GM23338 (cell line): ENCODE data around the gene MPZL1. TPM values are rescaled to one million over a fixed set of nuclear protein-coding genes. Genes with fewer than 3 reads are reported as not detected.

Source experiments
- ATAC-seq: fragments of 200-7000 bp; cut with Tn5 transposase; 3 replicates; pipeline ENCODE4 v1.9.1; 2020
- DNase-seq: peaks from one replicate; pipeline ENCODE4 v3.0.0-alpha.2; 2015; ENCODE audit warnings: low spot score
- H2AFZ ChIP-seq: fragments of 200-600 bp; sonication (generic); 2 replicates; pipeline ENCODE4 v1.8.0; 2016; ENCODE audit warnings: antibody characterized with exemption, mild to moderate bottlenecking, moderate library complexity
- H3F3A ChIP-seq: fragments of 200-600 bp; sonication (generic); replicated peaks from 2 replicates; pipeline ENCODE4 v1.8.0; 2017; ENCODE audit warnings: antibody characterized with exemption, mixed run types, low read depth
- H3K27ac ChIP-seq: fragments of 200-600 bp; sonication (generic); 2 replicates; pipeline ENCODE4 v1.6.1; 2016; ENCODE audit warnings: low read depth
- H3K27me3 ChIP-seq: fragments of 200-600 bp; sonication (generic); 2 replicates; pipeline ENCODE4 v1.8.0; 2016; ENCODE audit warnings: mild to moderate bottlenecking, mixed run types, moderate library complexity; ENCODE audit not compliant: insufficient read depth
- H3K36me3 ChIP-seq: fragments of 200-600 bp; sonication (generic); 2 replicates; pipeline ENCODE4 v1.8.0; 2016; ENCODE audit warnings: mild to moderate bottlenecking; ENCODE audit not compliant: insufficient read depth
- H3K4me1 ChIP-seq: fragments of 200-600 bp; sonication (generic); 2 replicates; pipeline ENCODE4 v1.8.0; 2016; ENCODE audit warnings: mild to moderate bottlenecking, moderate library complexity; ENCODE audit not compliant: insufficient read depth
- H3K4me2 ChIP-seq: fragments of 200-600 bp; sonication (generic); 2 replicates; pipeline ENCODE4 v1.7.1; 2017; ENCODE audit warnings: mixed run types
- H3K4me3 ChIP-seq: fragments of 200-600 bp; sonication (generic); 2 replicates; pipeline ENCODE4 v1.6.1; 2016; ENCODE audit warnings: mixed run types
- H3K79me2 ChIP-seq: fragments of 200-600 bp; sonication (generic); replicated peaks from 2 replicates; pipeline ENCODE4 v1.8.0; 2017; ENCODE audit warnings: mild to moderate bottlenecking; ENCODE audit not compliant: insufficient read depth
- H3K9me2 ChIP-seq: fragments of 200-600 bp; sonication (generic); 2 replicates; pipeline ENCODE4 v1.8.0; 2017; ENCODE audit not compliant: insufficient read depth
- H4K20me1 ChIP-seq: fragments of 200-600 bp; sonication (generic); replicated peaks from 2 replicates; pipeline ENCODE4 v1.8.0; 2017; ENCODE audit warnings: mild to moderate bottlenecking; ENCODE audit not compliant: insufficient read depth
- H3K27ac Mint-ChIP-seq: 2 replicates; pipeline ENCODE4 v1.8.0; 2020; ENCODE audit warnings: inconsistent platforms, mild to moderate bottlenecking, moderate library complexity, mixed read lengths
- H3K27me3 Mint-ChIP-seq: 3 replicates; pipeline ENCODE4 v1.8.0; 2022; ENCODE audit warnings: low read depth, mild to moderate bottlenecking, moderate library complexity, mixed read lengths, inconsistent platforms; ENCODE audit not compliant: insufficient read depth, poor library complexity
- H3K36me3 Mint-ChIP-seq: 3 replicates; pipeline ENCODE4 v1.8.0; 2021; ENCODE audit warnings: low read depth, mild to moderate bottlenecking, inconsistent platforms, moderate library complexity, mixed read lengths
- H3K4me1 Mint-ChIP-seq: 3 replicates; pipeline ENCODE4 v1.8.0; 2020; ENCODE audit warnings: mild to moderate bottlenecking, inconsistent platforms, mixed read lengths
- H3K4me3 Mint-ChIP-seq: 3 replicates; pipeline ENCODE4 v1.8.0; 2021; ENCODE audit warnings: moderate library complexity, mild to moderate bottlenecking, inconsistent platforms, mixed read lengths
- H3K9me3 Mint-ChIP-seq: 3 replicates; pipeline ENCODE4 v1.8.0; 2020; ENCODE audit warnings: moderate library complexity, mild to moderate bottlenecking, inconsistent platforms, mixed read lengths
- CTCF ChIP-seq, 2 experiments: fragments of 200-600 bp in 1 of 2; sonication (generic) in 1 of 2; conservative IDR thresholded peaks; 2 replicates each; pipeline versions ENCODE4 v1.5.1 to v1.6.1; 2016 to 2017; ENCODE audit warnings: antibody characterized with exemption in 2 of 2, low read depth in 2 of 2, mild to moderate bottlenecking in 2 of 2, moderate library complexity in 1 of 2
- ETS1 ChIP-seq: IDR thresholded peaks from 2 replicates; pipeline ENCODE4 v1.6.1; 2016; ENCODE audit warnings: antibody characterized with exemption
- EZH2phosphoT487 ChIP-seq: fragments of 200-600 bp; sonication (generic); IDR thresholded peaks from one replicate; pipeline ENCODE4 v1.8.1; 2018; ENCODE audit warnings: antibody characterized with exemption; ENCODE audit not compliant: unreplicated experiment
- NANOG ChIP-seq: IDR thresholded peaks from 2 replicates; pipeline ENCODE4 v1.6.1; 2016; ENCODE audit warnings: antibody characterized with exemption, borderline replicate concordance
- POLR2AphosphoS5 ChIP-seq: IDR thresholded peaks from 2 replicates; pipeline ENCODE4 v1.6.1; 2016; ENCODE audit warnings: antibody characterized with exemption, low read depth
- ZNF114 ChIP-seq: fragments of 250-450 bp; sonication (Bioruptor Pico); IDR thresholded peaks from 2 replicates; pipeline ENCODE4 v1.5.0; 2020; ENCODE audit warnings: mild to moderate bottlenecking, moderate library complexity
- long read RNA-seq: library from polyadenylated mRNA; unstranded; transcript quantifications from one replicate; pipeline ENCODE4 v2.0.0, GENCODE V29; 2020; ENCODE audit not compliant: unreplicated experiment
- polyA plus RNA-seq: library from polyadenylated mRNA; unstranded; fragments of >200 nt; fragmentation: Nextera tagmentation; extraction: Ambion mirVana; gene quantifications from 2 replicates; pipeline ENCODE4 v1.2.1, GENCODE V29; 2016
- total RNA-seq: library from RNA; depleted of rRNA; stranded (reverse); fragments of >200 nt; shearing (Covaris generic); gene quantifications from 2 replicates; pipeline ENCODE4 v1.2.3, GENCODE V29; 2014; rRNA removed
- TF ChIP-seq, protein P1 (sequence below): IDR thresholded peaks from one replicate; pipeline ENCODE4 v1.6.1; 2018; ENCODE audit warnings: antibody characterized with exemption; ENCODE audit not compliant: unreplicated experiment

MPZL1 gene
- 85.1 and 86.5 TPM in 2 replicates for total RNA-seq
- polyA plus RNA-seq, result 26.6 and 35.1 TPM in 2 replicates
- long read RNA-seq, full-length matches to known transcripts, result 11 of 19 reads
- long read RNA-seq, partial matches to known transcripts, result 1 of 19 reads
- long read RNA-seq, other reads (novel, unspliced or antisense), result 7 of 19 reads

GRCh38 chr1:167721617-167722151, at the start of gene MPZL1:
MPZL1 (plus strand) TSS chr1:167721982; CDS start chr1:167722152, 170 bp downstream.
- H3K9me3 Mint-ChIP-seq, result no peaks in the 10 kb centered on the region
- Histone ChIP-seq H3F3A (peaks cover 3% of the 10 kb centered on the region; the same call in 1 of the 2 replicates), H2AFZ (peak within 1 kb of the TSS; percentile 99), H3K79me2 (peaks cover 45% of the 10 kb centered on the region), H3K27ac (peak within 1 kb of the TSS; percentile 70; the same call in 1 of the 2 replicates), H3K4me3 (peak within 1 kb of the TSS; percentile 67), H3K9me2 (no peaks in the 10 kb centered on the region), H3K4me1 (peaks cover 49% of the 10 kb centered on the region), H3K36me3 (no peaks in the 10 kb centered on the region), H3K4me2 (peak within 1 kb of the TSS; percentile 80), H4K20me1 (peaks cover 29% of the 10 kb centered on the region), H3K27me3 (0 out of 2 replicates have a peak, but pooled peaks cover 4% of the 10 kb centered on the region)
- H3K27ac Mint-ChIP-seq, result no peak within 1 kb of the TSS
- ATAC-seq (peak; percentile 92), DNase-seq (peak; percentile 90)
- peaks cover 5% of the 10 kb centered on the region for H3K27me3 Mint-ChIP-seq
- peaks cover 50% of the 10 kb centered on the region for H3K4me1 Mint-ChIP-seq
- peak within 1 kb of the TSS; percentile 83 for H3K4me3 Mint-ChIP-seq
- TF ChIP-seq EZH2phosphoT487 (no peak), POLR2AphosphoS5 (peak; percentile 76)
- TF ChIP-seq, protein P1, sequence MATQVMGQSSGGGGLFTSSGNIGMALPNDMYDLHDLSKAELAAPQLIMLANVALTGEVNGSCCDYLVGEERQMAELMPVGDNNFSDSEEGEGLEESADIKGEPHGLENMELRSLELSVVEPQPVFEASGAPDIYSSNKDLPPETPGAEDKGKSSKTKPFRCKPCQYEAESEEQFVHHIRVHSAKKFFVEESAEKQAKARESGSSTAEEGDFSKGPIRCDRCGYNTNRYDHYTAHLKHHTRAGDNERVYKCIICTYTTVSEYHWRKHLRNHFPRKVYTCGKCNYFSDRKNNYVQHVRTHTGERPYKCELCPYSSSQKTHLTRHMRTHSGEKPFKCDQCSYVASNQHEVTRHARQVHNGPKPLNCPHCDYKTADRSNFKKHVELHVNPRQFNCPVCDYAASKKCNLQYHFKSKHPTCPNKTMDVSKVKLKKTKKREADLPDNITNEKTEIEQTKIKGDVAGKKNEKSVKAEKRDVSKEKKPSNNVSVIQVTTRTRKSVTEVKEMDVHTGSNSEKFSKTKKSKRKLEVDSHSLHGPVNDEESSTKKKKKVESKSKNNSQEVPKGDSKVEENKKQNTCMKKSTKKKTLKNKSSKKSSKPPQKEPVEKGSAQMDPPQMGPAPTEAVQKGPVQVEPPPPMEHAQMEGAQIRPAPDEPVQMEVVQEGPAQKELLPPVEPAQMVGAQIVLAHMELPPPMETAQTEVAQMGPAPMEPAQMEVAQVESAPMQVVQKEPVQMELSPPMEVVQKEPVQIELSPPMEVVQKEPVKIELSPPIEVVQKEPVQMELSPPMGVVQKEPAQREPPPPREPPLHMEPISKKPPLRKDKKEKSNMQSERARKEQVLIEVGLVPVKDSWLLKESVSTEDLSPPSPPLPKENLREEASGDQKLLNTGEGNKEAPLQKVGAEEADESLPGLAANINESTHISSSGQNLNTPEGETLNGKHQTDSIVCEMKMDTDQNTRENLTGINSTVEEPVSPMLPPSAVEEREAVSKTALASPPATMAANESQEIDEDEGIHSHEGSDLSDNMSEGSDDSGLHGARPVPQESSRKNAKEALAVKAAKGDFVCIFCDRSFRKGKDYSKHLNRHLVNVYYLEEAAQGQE, result no peak
- no peaks in the 10 kb centered on the region for H3K36me3 Mint-ChIP-seq

DNA sequence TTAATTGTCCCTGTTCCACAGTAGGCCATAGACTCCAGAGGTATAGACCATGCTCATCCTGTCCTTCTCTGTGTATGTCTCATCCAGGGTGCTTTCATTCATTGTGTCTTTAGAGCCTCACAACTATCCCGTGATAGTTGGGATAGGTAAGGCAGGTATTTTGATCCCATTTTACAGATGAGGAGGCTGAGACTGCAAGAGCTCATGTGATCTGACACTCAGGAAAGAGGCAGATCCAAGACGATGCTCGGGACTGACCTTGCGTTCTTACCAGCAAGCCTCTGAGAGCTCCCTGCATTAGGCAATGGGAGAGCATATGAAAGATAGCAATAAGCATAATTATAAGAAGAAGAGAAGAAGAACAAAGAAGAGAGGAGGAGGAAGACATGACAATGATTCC, 49.0 kb upstream of the MPZL1 start:
- H3K9me3 Mint-ChIP-seq, result no peaks in the 10 kb centered on the region
- H3K36me3 Mint-ChIP-seq, result no peaks in the 10 kb centered on the region
- TF ChIP-seq NANOG (no peak), ZNF114 (CRISPR knock-in tag) (no peak), POLR2AphosphoS5 (no peak), ETS1 (no peak), CTCF (conservative IDR thresholded peaks at IDR 0.05; ENCODE audit: low read depth in 2 of 2) (no peak), EZH2phosphoT487 (no peak)

More for the DNA sequence above, 49.0 kb upstream of the MPZL1 start:
- H3K4me3 ChIP-seq, result no peak overlapping the region
- no peaks in the 10 kb centered on the region for H3K4me1 ChIP-seq
- no peaks in the 10 kb centered on the region for H3K27me3 ChIP-seq
- no peak overlapping the region for H2AFZ ChIP-seq
- no peak overlapping the region for H3K27ac Mint-ChIP-seq
- no peak overlapping the region for H3K27ac ChIP-seq
- peaks cover 10% of the 10 kb centered on the region; the same call in 1 of the 2 replicates for H3K9me2 ChIP-seq
- H3K4me1 Mint-ChIP-seq, result peaks cover 10% of the 10 kb centered on the region; the same call in 2 of the 3 replicates
- H3K36me3 ChIP-seq, result no peaks in the 10 kb centered on the region
- DNase-seq, result no peak
- H3K4me3 Mint-ChIP-seq, result no peak overlapping the region
- peaks cover 4% of the 10 kb centered on the region for H3K27me3 Mint-ChIP-seq
- H3F3A ChIP-seq, result no peaks in the 10 kb centered on the region
- ATAC-seq, result no peak
- no peak overlapping the region for H3K4me2 ChIP-seq
- H4K20me1 ChIP-seq, result no peaks in the 10 kb centered on the region
- H3K79me2 ChIP-seq, result no peaks in the 10 kb centered on the region
